ENCODE data around the gene METTL27.
A peak's percentile ranks its signal among the peaks of the same experiment; 100 is the strongest.
"Not testable (repeated sequence)": the region's sequence is repeated elsewhere in the genome, so short reads cannot be mapped to it uniquely, and the experiment has no call there.

METTL27 gene

GRCh38 chr7:73838642-73839041 is 3.7 kb downstream of the METTL27 start:
- no peak for DNase-seq (ENCODE audit: low spot score)

GRCh38 chr7:73837167-73837566 is 5.1 kb downstream of the METTL27 start:
- DNase-seq (ENCODE audit: low spot score), result not testable (repeated sequence)

- DNase-seq (ENCODE audit: low spot score), result no peak
Observed at GRCh38 chr7:73834626-73835191, 7.6 kb downstream of the METTL27 start.

- DNase-seq (ENCODE audit: low spot score), result no peak
Observed at GRCh38 chr7:73833251-73833919, 8.9 kb downstream of the METTL27 start.

GRCh38 chr7:73832806-73833205 is 9.5 kb downstream of the METTL27 start:
- no peak for DNase-seq (ENCODE audit: low spot score)

- DNase-seq (ENCODE audit: low spot score), result no peak
Observed at GRCh38 chr7:73831834-73832651, 10.3 kb downstream of the METTL27 start.

GRCh38 chr7:73831584-73831833 is 10.8 kb downstream of the METTL27 start:
- no peak for DNase-seq (ENCODE audit: low spot score)

- no peak for DNase-seq (ENCODE audit: low spot score)
Observed at GRCh38 chr7:73830681-73831583, 11.4 kb downstream of the METTL27 start, which contains the start of gene CLDN4. Gene CLDN4 (plus strand): TSS chr7:73830996. CDS start chr7:73831202, 206 bp downstream.

- DNase-seq (ENCODE audit: low spot score), result no peak
Observed at GRCh38 chr7:73829921-73830680, 12.2 kb downstream of the METTL27 start.

- DNase-seq (ENCODE audit: low spot score), result no peak
Observed at GRCh38 chr7:73829505-73829904, 12.8 kb downstream of the METTL27 start.

GRCh38 chr7:73828972-73829371 is 13.3 kb downstream of the METTL27 start:
- DNase-seq (ENCODE audit: low spot score), result no peak

- DNase-seq (ENCODE audit: low spot score), result peak; percentile 36
Observed at GRCh38 chr7:73828107-73828803, 14.1 kb downstream of the METTL27 start.

GRCh38 chr7:73827567-73828106 is 14.7 kb downstream of the METTL27 start:
- no peak for DNase-seq (ENCODE audit: low spot score)

GRCh38 chr7:73824986-73825385 is 17.3 kb downstream of the METTL27 start:
- DNase-seq (ENCODE audit: low spot score), result no peak

- DNase-seq (ENCODE audit: low spot score), result no peak
Observed at GRCh38 chr7:73823873-73824592, 18.3 kb downstream of the METTL27 start.

- DNase-seq (ENCODE audit: low spot score), result no peak
Observed at GRCh38 chr7:73823257-73823656, 19.1 kb downstream of the METTL27 start.

GRCh38 chr7:73822319-73823173 is 19.8 kb downstream of the METTL27 start:
- peak; percentile 98 for DNase-seq (ENCODE audit: low spot score)

- DNase-seq (ENCODE audit: low spot score), result not testable (repeated sequence)
Observed at GRCh38 chr7:73821597-73822285, 20.6 kb downstream of the METTL27 start.

All from AG20443 (cell line).